NOMO-1 treated with dmso at 0.1 percent for 144 hours (cell line): ENCODE results near the gene UMPS.

Source experiments
- DNase-seq: peaks from one replicate; lab custom pipeline; 2025; ENCODE audit not compliant: unreplicated experiment; lab: John Stamatoyannopoulos, UW

UMPS gene

DNA sequence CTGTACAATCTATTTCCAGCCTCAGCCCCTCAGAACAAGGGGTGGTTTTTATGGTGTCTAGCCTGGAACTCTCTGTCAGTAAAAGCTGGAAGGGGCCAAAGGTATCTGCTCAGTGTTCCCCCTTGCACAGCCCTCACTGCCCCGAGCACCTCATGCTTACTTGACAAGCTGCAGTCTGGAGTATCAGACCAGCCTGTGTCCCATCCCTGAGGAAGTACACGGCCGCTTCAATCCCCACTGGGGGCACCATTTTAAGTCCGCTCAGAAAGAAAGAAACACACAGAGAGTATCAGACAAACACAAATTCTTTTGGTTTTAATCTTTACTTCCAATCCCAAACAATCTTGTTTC, 32.4 kb downstream of the UMPS start:
- no peak for DNase-seq

GRCh38 chr3:124763206-124763605, 33.0 kb downstream of the UMPS start:
- DNase-seq: no peak

DNA sequence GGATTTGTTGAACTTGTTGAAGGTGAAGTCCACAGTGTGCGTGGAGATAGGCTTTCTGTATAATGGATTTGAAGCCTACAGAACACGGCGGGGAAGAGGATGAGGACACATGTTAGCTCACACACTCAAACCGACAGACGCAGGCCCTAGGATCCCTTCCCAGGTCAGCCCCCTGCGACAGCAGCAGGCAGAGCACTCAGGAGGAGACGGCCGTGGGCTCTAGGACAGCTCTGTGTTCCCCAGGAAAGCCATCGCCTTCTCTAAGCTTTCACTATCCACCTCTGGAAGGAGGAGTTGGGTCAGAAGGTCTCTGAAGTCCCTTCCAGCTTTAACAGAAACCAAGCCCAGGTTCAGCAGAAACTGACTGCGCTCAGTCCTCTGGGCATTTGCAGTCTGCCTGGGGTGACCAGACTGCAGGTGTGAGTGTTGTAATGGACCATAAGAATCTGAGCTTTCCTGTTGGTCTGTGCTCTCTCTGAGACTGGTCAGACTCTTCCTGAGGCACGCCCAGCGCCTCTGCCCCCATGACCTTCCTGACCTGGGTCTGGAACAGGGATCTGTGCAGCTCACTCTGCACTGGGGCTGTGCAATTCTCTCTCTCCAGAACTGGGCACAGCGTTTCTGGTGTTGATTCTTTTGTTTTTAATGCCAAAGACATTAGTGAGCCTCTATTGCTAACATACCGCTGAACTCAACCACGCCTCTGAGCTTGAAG, 33.5 kb downstream of the UMPS start:
- no peak for DNase-seq

- no peak for DNase-seq
Measured at GRCh38 chr3:124764746-124765145, 34.5 kb downstream of the UMPS start.

DNA sequence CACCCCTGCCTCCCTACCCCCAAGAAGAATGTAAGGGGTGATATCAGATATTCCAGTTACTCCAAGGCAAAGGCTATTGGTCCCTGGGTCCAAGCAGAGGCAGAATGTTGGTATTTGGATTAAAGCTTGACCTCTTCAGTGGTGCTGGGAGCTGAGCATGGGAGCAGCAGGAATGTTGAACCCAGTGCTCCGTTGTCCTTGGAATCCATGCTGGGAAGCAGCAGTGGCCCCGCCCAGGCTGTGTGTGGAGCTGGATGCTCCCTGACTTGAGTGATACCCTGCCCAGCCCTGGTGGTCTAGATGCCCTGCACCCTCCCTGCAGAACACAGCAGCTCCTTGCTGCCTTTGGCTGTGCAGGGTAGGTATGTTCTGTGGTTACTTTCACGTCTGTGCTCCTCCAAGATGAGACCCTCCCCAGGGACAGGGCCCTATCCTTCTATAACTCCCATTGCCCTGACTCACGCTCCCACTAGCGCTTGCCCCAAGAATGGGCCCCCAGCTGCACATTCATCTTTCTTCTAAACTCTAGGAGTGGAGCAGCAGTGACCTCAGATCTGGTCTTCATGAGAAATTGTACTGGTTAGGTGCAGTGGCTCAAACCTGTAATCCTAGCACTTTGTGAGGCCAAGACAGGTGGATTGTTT, 35.1 kb downstream of the UMPS start:
- DNase-seq: no peak

- no peak for DNase-seq
Measured at GRCh38 chr3:124766113-124767095, 36.2 kb downstream of the UMPS start.

DNA sequence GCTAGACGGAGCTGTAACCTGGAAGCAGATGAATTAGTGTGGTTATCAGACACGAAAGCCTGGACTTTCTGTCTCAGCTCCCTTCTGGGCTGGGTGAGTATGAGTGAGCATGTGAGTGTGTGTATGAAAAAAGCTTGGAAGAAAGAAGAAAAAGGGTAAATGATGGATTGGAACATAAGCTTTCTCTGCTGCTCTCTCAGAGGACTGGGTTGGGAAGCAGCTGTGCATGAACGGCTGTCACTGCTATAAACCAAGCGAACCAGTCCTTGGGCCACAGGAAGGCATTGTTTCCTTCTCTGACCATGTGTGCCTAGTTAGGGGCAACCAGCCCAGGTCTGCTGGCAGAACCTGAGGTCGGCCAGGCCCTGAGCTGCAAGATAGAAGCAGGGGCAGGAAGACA, 37.0 kb downstream of the UMPS start:
- DNase-seq: no peak

DNA sequence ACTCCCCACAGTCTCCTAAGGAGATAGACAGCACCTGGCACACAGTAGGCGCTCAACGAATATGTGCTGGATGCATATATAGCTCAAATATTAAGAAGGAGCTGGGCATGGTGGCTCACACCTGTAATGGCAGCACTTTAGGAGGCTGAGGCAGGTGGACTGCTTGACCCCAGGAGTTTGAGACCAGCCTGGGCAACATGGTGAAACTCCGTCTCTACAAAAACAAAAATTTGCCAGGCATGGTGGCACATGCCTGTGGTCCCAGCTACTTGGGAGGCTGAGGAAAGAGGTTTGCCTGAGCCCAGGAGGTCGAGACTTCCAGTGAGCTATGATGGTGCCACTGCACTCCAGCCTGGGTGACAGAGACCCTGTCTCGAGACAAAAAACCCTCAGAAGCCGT, 37.4 kb downstream of the UMPS start:
- DNase-seq: no peak

GRCh38 chr3:124768812-124769211, 38.6 kb downstream of the UMPS start:
- DNase-seq: no peak

GRCh38 chr3:124769462-124769861, 39.2 kb downstream of the UMPS start:
- DNase-seq: no peak

DNA sequence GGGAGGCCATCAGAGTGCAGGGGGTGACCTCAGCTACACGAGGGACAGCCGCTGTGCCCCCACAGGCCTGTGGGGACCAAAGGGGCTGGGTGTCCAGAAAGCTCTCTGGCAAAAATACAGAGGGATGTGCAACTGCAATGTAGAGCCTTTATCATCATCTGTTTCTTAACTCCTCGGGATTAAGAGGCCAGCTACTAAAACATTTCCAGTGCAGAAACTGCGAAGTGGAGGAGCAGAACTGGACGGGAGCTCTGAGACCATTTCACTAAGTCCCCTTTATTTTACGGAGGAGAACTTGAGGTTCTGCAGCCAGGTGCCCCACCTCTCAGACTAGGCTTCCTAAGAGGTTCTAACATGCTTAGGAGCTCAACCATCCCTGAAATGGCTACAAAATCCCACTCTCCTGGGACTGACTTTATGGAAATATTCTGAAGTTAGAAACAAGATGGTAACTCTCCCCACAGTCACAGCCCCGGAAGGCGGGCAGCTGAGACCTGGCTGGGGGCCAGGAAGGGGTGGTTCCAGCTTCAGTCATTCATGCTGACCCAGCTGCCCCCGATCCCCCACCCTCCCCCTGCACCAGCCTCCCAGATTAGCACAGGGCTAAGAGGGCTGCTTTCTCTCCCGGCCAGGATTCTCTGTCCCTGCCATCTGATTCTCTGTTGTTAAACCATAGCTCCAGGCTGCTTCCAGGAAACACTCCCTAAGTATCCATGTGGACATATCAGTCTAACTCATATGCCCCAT, 40.3 kb downstream of the UMPS start:
- no peak for DNase-seq

GRCh38 chr3:124771083-124771445, 40.8 kb downstream of the UMPS start:
- no peak for DNase-seq

DNA sequence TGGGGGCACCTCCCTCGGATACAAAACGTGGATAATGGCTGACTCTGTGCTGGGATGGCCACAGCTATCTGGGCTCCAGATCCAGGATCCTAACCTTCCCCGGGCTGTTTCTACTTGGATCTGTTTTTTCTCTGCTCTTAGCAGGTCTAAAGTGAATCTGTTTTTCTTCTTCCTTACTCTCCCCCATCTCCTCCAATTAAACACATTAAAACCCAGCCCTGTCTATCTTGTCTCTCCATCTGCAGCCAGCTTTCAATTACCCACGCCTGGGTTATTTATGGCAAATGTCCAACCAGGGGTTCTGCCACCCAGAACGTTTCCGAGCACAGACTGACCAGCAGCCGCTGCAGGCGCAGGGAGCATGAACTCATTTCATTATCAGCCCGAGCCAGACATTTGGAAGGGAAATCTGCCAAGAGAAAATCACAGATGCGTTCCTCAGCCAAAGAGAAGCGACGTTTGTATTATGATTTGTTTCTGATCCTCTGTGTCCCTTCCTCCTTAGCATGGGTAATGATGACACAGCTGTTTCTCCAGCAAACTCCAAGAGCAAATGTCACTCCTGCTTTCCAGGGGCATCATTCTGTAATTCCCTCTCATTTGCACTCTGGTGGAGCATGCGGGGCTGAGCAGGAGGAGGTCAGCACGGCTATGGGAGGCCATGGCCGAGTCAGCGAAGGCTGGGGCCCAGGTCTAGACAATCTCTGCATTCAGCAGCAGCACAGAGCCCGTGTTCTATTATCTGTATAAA, 42.0 kb downstream of the UMPS start:
- DNase-seq: no peak

DNA sequence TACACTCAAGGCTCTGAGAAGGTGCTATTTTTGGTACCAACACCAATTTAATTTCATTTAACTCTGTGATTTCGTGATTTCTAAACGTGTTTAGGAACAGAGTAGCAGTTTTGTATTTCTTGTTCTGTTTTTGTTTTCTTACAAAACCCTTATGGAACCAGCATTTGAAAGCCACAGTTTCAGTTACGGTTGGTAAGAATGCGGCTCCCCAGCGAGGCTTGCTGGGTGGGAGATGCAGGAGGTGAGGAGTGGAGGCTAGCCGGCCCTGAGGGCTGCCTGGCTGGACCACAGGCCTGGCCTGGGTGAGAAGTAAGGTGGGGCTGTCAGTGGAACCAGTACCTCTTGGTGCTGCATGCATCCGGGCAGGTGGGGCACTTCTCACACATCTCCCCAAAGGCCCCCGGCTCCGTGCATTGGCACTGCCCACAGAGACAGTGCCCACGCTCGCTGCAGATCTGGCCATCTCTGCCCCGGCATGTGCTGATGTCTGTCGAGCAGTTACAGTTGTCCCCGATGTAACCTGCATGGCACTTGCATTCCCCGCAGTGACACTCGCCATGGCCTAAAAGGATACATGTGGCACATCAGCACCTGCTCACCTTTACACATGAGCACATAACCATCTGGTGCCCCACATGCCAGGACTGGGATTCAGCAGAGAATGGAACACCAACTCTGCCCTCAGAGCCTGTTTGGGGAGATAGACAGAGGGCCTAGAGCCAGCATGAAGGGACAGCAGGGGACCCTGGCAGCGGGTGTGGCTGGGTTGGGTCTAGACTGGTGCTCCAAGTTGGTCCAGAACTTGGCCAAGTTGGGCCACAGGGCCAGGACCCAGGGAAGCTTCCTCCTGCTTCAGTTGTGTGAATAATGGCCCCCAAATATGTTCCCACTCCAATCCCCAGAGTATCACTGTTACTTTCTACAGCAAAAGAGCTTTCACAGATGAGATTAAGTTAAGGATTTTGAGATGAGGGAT, 43.4 kb downstream of the UMPS start:
- DNase-seq: no peak

DNA sequence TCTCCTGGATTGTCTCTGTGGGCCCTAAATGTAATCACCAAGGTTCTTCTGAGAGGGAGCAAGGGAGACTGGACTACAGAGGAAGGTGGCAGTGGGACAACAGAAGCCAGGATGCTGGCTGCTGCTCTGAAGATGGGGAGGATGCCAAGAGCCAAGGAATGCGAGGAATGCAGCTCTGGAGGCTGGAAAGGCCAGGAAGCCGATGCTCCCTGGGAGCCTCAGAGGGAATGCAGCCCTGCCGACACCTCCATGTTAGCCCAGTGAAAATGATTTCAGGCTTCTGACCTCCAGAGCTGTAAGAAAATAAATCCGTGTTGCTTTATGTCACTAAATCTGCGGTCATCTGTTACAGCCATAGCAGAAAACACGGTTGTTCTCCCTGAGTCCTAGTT, 44.1 kb downstream of the UMPS start:
- no peak for DNase-seq

- no peak for DNase-seq
Measured at GRCh38 chr3:124774841-124775402, 44.7 kb downstream of the UMPS start.

DNA sequence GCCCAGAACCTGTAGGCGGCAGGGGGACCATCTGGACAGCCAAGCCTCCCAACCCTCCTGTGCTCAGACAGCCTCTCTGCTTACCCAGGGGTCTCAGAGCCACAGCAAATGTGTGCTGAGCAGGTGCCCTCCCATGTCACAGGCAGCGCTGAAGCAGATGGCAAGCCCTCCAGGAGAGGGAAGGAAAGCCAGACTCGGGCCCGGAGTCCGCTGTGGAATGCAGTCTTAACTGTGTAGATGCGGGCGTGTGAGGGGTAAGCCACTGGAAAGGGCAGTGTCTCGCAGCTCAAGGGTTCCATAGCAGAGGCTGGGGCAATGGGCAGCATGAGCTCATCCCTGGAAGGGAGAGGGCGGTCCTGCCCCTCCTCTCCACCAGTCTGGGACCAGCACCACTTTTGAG, 45.6 kb downstream of the UMPS start:
- no peak for DNase-seq

- DNase-seq: no peak
Measured at GRCh38 chr3:124776856-124777255, 46.6 kb downstream of the UMPS start.
